K562 (cell line): ENCODE measurements around the gene CCNL1. TPM values are rescaled to one million over a fixed set of nuclear protein-coding genes. Genes with fewer than 3 reads are reported as not detected.

Experiments
- ATAC-seq: fragments of 200-7000 bp; cut with Tn5 transposase; 3 replicates; pipeline ENCODE4 v1.9.1; 2020; ENCODE audit warnings: moderate library complexity
- BruUV-seq: library from RNA; stranded (reverse); fragments of 400-500 nt; replicated peaks from 2 replicates; lab custom pipeline; 2021; lab: Mats Ljungman, UMichigan
- CTCF ChIA-PET: fragments of 300-600 bp; formaldehyde crosslinking; extraction: SDS; loops from one replicate; lab custom pipeline; 2021; ENCODE audit warnings: low intra/inter-chr PET ratio; lab: Yijun Ruan, JAX
- POLR2A ChIA-PET: fragments of 300-600, 350-650 bp; sonication (Branson Sonifier 250); formaldehyde crosslinking; extraction: SDS; loops from one replicate; lab custom pipeline; 2021; ENCODE audit warnings: antibody characterized with exemption, inconsistent platforms; lab: Yijun Ruan, JAX
- DNase-seq, 4 experiments: peaks; one replicate each; pipeline versions ENCODE4 v3.0.0 to v3.0.0-alpha.2; 2011 to 2018; ENCODE audit warnings: low spot score in 3 of 4, mixed read lengths in 3 of 4; ENCODE audit errors: extremely low read depth in 1 of 4
- FAIRE-seq: peaks from 2 replicates; lab custom pipeline; 2011; peaks lifted over from hg19 to GRCh38; lab: Jason Lieb, UNC
- H2AFZ ChIP-seq: 2 replicates; pipeline ENCODE4 v1.6.0; 2011; ENCODE audit warnings: low read depth, low read length, control low read depth, inconsistent platforms
- H3K27ac ChIP-seq: fragments of 200-600 bp; 3 replicates; pipeline ENCODE4 v1.8.0; 2011; ENCODE audit warnings: low read depth, mild to moderate bottlenecking, control low read depth, inconsistent platforms, low read length, moderate library complexity, mixed read lengths; ENCODE audit errors: extremely low read depth
- H3K27me3 ChIP-seq, 2 experiments: fragments of 300-600 bp in 1 of 2; 2 replicates in 1 of 2; 3 replicates in 1 of 2; pipeline versions ENCODE4 v1.6.0 to v1.8.0; 2011; ENCODE audit warnings: inconsistent platforms in 2 of 2, low read length in 2 of 2, mild to moderate bottlenecking in 1 of 2, mixed read lengths in 1 of 2, moderate library complexity in 1 of 2; ENCODE audit not compliant: control insufficient read depth in 2 of 2, insufficient read depth in 2 of 2
- H3K36me3 ChIP-seq: fragments of 300-600 bp; 3 replicates; pipeline ENCODE4 v1.8.0; 2011; ENCODE audit warnings: mild to moderate bottlenecking, low read length, inconsistent platforms; ENCODE audit not compliant: control insufficient read depth, insufficient read depth
- H3K4me1 ChIP-seq, 2 experiments: fragments of 200-600 bp in 1 of 2; replicated peaks in 1 of 2; 2 replicates in 1 of 2; 3 replicates in 1 of 2; pipeline versions ENCODE4 v1.5.1 to v1.8.0; 2011; ENCODE audit warnings: inconsistent platforms in 2 of 2, low read length in 2 of 2, mild to moderate bottlenecking in 1 of 2, mixed read lengths in 1 of 2, moderate library complexity in 1 of 2; ENCODE audit not compliant: control insufficient read depth in 2 of 2, insufficient read depth in 2 of 2
- H3K4me2 ChIP-seq: 2 replicates; pipeline ENCODE4 v1.6.1; 2011; ENCODE audit warnings: low read length, control low read depth, inconsistent platforms, mixed read lengths; ENCODE audit not compliant: insufficient read depth
- H3K4me3 ChIP-seq: fragments of 200-600 bp; sonication (generic), shearing (Covaris generic); 2 replicates; pipeline ENCODE4 v1.5.1; 2016; ENCODE audit warnings: control low read depth, inconsistent platforms
- H3K79me2 ChIP-seq: fragments of 200-600 bp; 3 replicates; pipeline ENCODE4 v1.8.0; 2011; ENCODE audit warnings: low read length, inconsistent platforms; ENCODE audit not compliant: control insufficient read depth, insufficient read depth
- H3K9ac ChIP-seq, 2 experiments: 2 replicates each; pipeline versions ENCODE4 v1.6.0 to v1.6.1; 2011; ENCODE audit warnings: low read depth in 2 of 2, low read length in 2 of 2, control low read depth in 1 of 2, inconsistent platforms in 1 of 2, mild to moderate bottlenecking in 1 of 2, mixed read lengths in 1 of 2; ENCODE audit not compliant: insufficient read depth in 1 of 2
- H3K9me1 ChIP-seq: one replicate; pipeline ENCODE4 v1.6.0; 2011; ENCODE audit warnings: inconsistent platforms, mild to moderate bottlenecking, low read length, moderate library complexity; ENCODE audit not compliant: control insufficient read depth, insufficient read depth
- H3K9me3 ChIP-seq: replicated peaks from 2 replicates; pipeline ENCODE4 v1.5.1; 2011; ENCODE audit warnings: low read depth, low read length, inconsistent platforms; ENCODE audit not compliant: control insufficient read depth, insufficient read depth
- H4K20me1 ChIP-seq: replicated peaks from 2 replicates; pipeline ENCODE4 v1.6.1; 2011; ENCODE audit warnings: low read length, inconsistent platforms, mixed read lengths; ENCODE audit not compliant: control insufficient read depth, insufficient read depth
- FOXM1 ChIP-seq, 2 experiments: fragments of 450-650 bp in 1 of 2; sonication (generic) in 1 of 2; formaldehyde crosslinking in 1 of 2; IDR thresholded peaks; 2 replicates each; pipeline versions ENCODE4 v1.6.1 to v1.9.0; 2017 to 2022; ENCODE audit warnings: low read depth in 2 of 2, mild to moderate bottlenecking in 2 of 2, missing genetic modification reagents in 1 of 2, moderate library complexity in 1 of 2
- HDAC2 ChIP-seq: fragments of 450-650 bp; IDR thresholded peaks from 2 replicates; pipeline ENCODE4 v1.6.1; 2016; ENCODE audit warnings: mild to moderate bottlenecking
- MAZ ChIP-seq, 2 experiments: fragments of 450-650 bp in 1 of 2; sonication (generic) in 1 of 2; formaldehyde crosslinking; IDR thresholded peaks in 1 of 2; conservative IDR thresholded peaks in 1 of 2; 2 replicates each; pipeline versions ENCODE4 v1.4.0 to v1.5.0; 2020; ENCODE audit warnings: mild to moderate bottlenecking in 1 of 2, missing genetic modification reagents in 1 of 2
- MCM5 ChIP-seq: fragments of 450-650 bp; IDR thresholded peaks from 2 replicates; pipeline ENCODE4 v1.6.1; 2016; ENCODE audit warnings: low read depth
- MTA2 ChIP-seq: fragments of 450-650 bp; IDR thresholded peaks from 2 replicates; pipeline ENCODE4 v1.6.1; 2016; ENCODE audit warnings: low read depth
- SUPT5H ChIP-seq: fragments of 450-650 bp; IDR thresholded peaks from 2 replicates; pipeline ENCODE4 v1.6.1; 2016
- THRB ChIP-seq: fragments of 450-650 bp; formaldehyde crosslinking; conservative IDR thresholded peaks from 2 replicates; pipeline ENCODE4 v1.4.0; 2022; ENCODE audit warnings: mild to moderate bottlenecking, missing genetic modification characterization
- TRIM28 ChIP-seq: fragments of 450-650 bp; IDR thresholded peaks from 2 replicates; pipeline ENCODE4 v1.6.1; 2017
- ZBTB8A ChIP-seq: fragments of 450-650 bp; IDR thresholded peaks from 2 replicates; pipeline ENCODE4 v1.6.1; 2018; ENCODE audit warnings: mild to moderate bottlenecking, moderate library complexity; ENCODE audit not compliant: partially characterized antibody
- ZNF778 ChIP-seq: fragments of 450-650 bp; formaldehyde crosslinking; IDR thresholded peaks from 2 replicates; pipeline ENCODE4 v1.4.0; 2020; ENCODE audit warnings: mild to moderate bottlenecking, moderate library complexity
- WGBS: fragments of 100-300 bp; shearing (Covaris generic); methylation state at CpG from one replicate; pipeline ENCODE4 v1.1.6; 2016; ENCODE audit warnings: low coverage, mixed read lengths; ENCODE audit not compliant: insufficient coverage; ENCODE audit errors: missing lambda C conversion rate; 5-methylcytosine and 5-hydroxymethylcytosine counted together
- in situ Hi-C: fragments of 300-500 bp; cut with MboI; formaldehyde crosslinking; loops from 4 replicates; pipeline ENCODE4 v1.15.0; 2018; ENCODE audit warnings: inconsistent platforms, mixed read lengths
- intact Hi-C: fragments of 100-400 bp; cut with micrococcal nuclease; formaldehyde crosslinking; loops from 2 replicates; pipeline ENCODE4 v1.14.2; 2022
- polyA plus RNA-seq, 8 experiments: library from polyadenylated mRNA; depleted of rRNA in 4 of 8; stranded (reverse) in 5 of 8; unstranded in 3 of 8; fragments of >200 nt; fragmentation: Nextera tagmentation in 2 of 8; fragmentation: Illumina TruSeq in 1 of 8; extraction: Ambion mirVana in 2 of 8; extraction: Trizol in 1 of 8; gene quantifications; 2 replicates each; pipeline versions ENCODE4 v1.2.1 to v1.2.3, GENCODE V29; 2011 to 2014; ENCODE audit warnings: inconsistent platforms in 1 of 8, missing spikeins in 1 of 8
- total RNA-seq, 7 experiments: library from RNA; depleted of rRNA in 6 of 7; stranded (reverse); fragments of >200 nt in 6 of 7; fragmentation: Illumina TruSeq in 2 of 7; extraction: Trizol in 2 of 7; gene quantifications; 2 replicates each; pipeline versions ENCODE4 v1.2.1 to v1.2.3, GENCODE V29; 2011 to 2021; ENCODE audit warnings: low replicate concordance in 1 of 7
- TF ChIP-seq, protein P1 (sequence below): fragments of 250-450 bp; sonication (Bioruptor Pico); IDR thresholded peaks from 2 replicates; pipeline ENCODE4 v1.8.0; 2021; ENCODE audit warnings: borderline replicate concordance, mild to moderate bottlenecking, moderate library complexity; ENCODE audit not compliant: poor library complexity, severe bottlenecking

Gene CCNL1
- total and polyA plus RNA-seq, 9 of the 15 experiments (the other 6 are each of a cell fraction or from before 2014, with no cell fraction given), result 16.1 to 186 (median 132) TPM

GRCh38 chr3:157132341-157132740, 27.6 kb downstream of the CCNL1 start:
- H3K27me3 ChIP-seq, result no peaks in the 10 kb centered on the region
- H3K9me3 ChIP-seq, result no peaks in the 10 kb centered on the region
- no peak overlapping the region for H3K9ac ChIP-seq
- no peaks in the 10 kb centered on the region for H3K79me2 ChIP-seq
- BruUV-seq, result no TSS peak
- H3K9me1 ChIP-seq, result no peaks in the 10 kb centered on the region
- ChIA-PET CTCF (no interaction called here), POLR2A (interaction anchor here (1.0 kb wide), 1 partner anchor 9 kb away, joined by 3 read pairs; no protein-coding TSS in a partner anchor)
- ATAC-seq (no peak), FAIRE-seq (no peak), DNase-seq (no peak)
- intact Hi-C loops, result loop anchor here (10.0 kb wide), 3 partner anchors 148 to 218 kb away; no protein-coding TSS in a partner anchor
- no peak overlapping the region for H3K4me3 ChIP-seq
- H3K27ac ChIP-seq, result no peak overlapping the region
- H3K36me3 ChIP-seq, result no peaks in the 10 kb centered on the region
- peaks cover 33 to 57% of the 10 kb centered on the region in 2 experiments for H3K4me1 ChIP-seq
- H4K20me1 ChIP-seq, result no peaks in the 10 kb centered on the region
- no peak overlapping the region for H2AFZ ChIP-seq
- in situ Hi-C loops, result loop anchor here (10.0 to 25.0 kb wide), 2 partner anchors 448 to 595 kb away; no protein-coding TSS in a partner anchor
- TF ChIP-seq, protein P1, sequence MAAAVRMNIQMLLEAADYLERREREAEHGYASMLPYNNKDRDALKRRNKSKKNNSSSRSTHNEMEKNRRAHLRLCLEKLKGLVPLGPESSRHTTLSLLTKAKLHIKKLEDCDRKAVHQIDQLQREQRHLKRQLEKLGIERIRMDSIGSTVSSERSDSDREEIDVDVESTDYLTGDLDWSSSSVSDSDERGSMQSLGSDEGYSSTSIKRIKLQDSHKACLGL (CRISPR knock-in tag), result no peak
- TF ChIP-seq THRB, result no peak
- TF ChIP-seq TRIM28, result no peak
- no peak for TF ChIP-seq SUPT5H
- TF ChIP-seq FOXM1 (IDR thresholded peaks at IDR 0.05; ENCODE audit: low read depth), result no peak
- TF ChIP-seq FOXM1 (CRISPR knock-in tag; IDR thresholded peaks at IDR 0.05; ENCODE audit: low read depth), result no peak
- TF ChIP-seq ZNF778 (CRISPR knock-in tag), result no peak
- no peak for TF ChIP-seq HDAC2
- no peak for TF ChIP-seq MAZ (CRISPR knock-in tag; conservative IDR thresholded peaks at IDR 0.05 in 1 of 2, IDR thresholded peaks at IDR 0.05 in 1 of 2)
- no peak for TF ChIP-seq MCM5
- TF ChIP-seq ZBTB8A, result no peak
- TF ChIP-seq MTA2, result no peak
- H3K4me2 ChIP-seq, result no peak overlapping the region
- 94% methylated on average over 1 of the region's 1 CpG for WGBS
